H1 (cell line): Measurements from ENCODE around the gene TRIM44. TPM values are rescaled to one million over a fixed set of nuclear protein-coding genes. Genes with fewer than 3 reads are reported as not detected.

Experiments used
- CTCF ChIA-PET: fragments of 300-600 bp; sonication (Branson Sonifier 250); formaldehyde crosslinking; loops from one replicate; lab custom pipeline; 2021; ENCODE audit not compliant: partially characterized antibody; lab: Charles Lee
- POLR2A ChIA-PET: fragments of 300-600 bp; sonication (Branson Sonifier 250); formaldehyde crosslinking; loops from one replicate; lab custom pipeline; 2021; ENCODE audit warnings: inconsistent platforms; ENCODE audit not compliant: partially characterized antibody; lab: Charles Lee
- DNase-seq, 2 experiments: peaks; one replicate each; pipeline versions ENCODE4 v3.0.0 to v3.0.0-alpha.2; 2010 to 2022; ENCODE audit warnings: low spot score in 2 of 2, low read depth in 1 of 2, mixed read lengths in 1 of 2
- FAIRE-seq: peaks from 2 replicates; lab custom pipeline; 2011; peaks lifted over from hg19 to GRCh38; lab: Jason Lieb, UNC
- H2AFZ ChIP-seq: 2 replicates; pipeline ENCODE4 v1.8.1; 2012; ENCODE audit warnings: low read length, inconsistent platforms
- H2AK5ac ChIP-seq: 2 replicates; pipeline ENCODE4 v1.6.1; 2013; ENCODE audit warnings: low read depth, low read length
- H2BK120ac ChIP-seq: replicated peaks from 2 replicates; pipeline ENCODE3; 2013; ENCODE audit warnings: low read depth, low read length, inconsistent platforms
- H2BK12ac ChIP-seq: 2 replicates; pipeline ENCODE4 v1.6.1; 2013; ENCODE audit warnings: low read depth, low read length
- H2BK15ac ChIP-seq: 2 replicates; pipeline ENCODE4 v1.6.1; 2013; ENCODE audit warnings: low read length
- H2BK20ac ChIP-seq: 2 replicates; pipeline ENCODE4 v1.6.1; 2013; ENCODE audit warnings: low read length
- H2BK5ac ChIP-seq: 2 replicates; pipeline ENCODE4 v1.6.1; 2013; ENCODE audit warnings: low read depth, low read length
- H3K14ac ChIP-seq: 2 replicates; pipeline ENCODE4 v1.6.1; 2013; ENCODE audit warnings: inconsistent platforms; ENCODE audit not compliant: insufficient read length
- H3K18ac ChIP-seq: 2 replicates; pipeline ENCODE4 v1.6.1; 2013; ENCODE audit warnings: low read length; ENCODE audit errors: extremely low read depth
- H3K23ac ChIP-seq: 2 replicates; pipeline ENCODE4 v1.6.1; 2013; ENCODE audit warnings: inconsistent platforms; ENCODE audit not compliant: insufficient read length
- H3K23me2 ChIP-seq: 2 replicates; pipeline ENCODE4 v1.6.1; 2013; ENCODE audit warnings: low read depth, low read length
- H3K27ac ChIP-seq: 2 replicates; pipeline ENCODE4 v1.6.1; 2011; ENCODE audit warnings: low read depth, low read length, inconsistent platforms
- H3K27me3 ChIP-seq, 4 experiments: replicated peaks in 1 of 4; 1 replicate in 1 of 4; 2 replicates in 3 of 4; pipeline versions ENCODE4 v1.6.1 to v1.8.1; 2011 to 2013; ENCODE audit warnings: low read length in 3 of 4, mild to moderate bottlenecking in 3 of 4, inconsistent platforms in 2 of 4, mixed read lengths in 2 of 4, moderate library complexity in 1 of 4; ENCODE audit not compliant: control insufficient read depth in 3 of 4, insufficient read depth in 3 of 4; ENCODE audit errors: extremely low read depth in 1 of 4
- H3K36me3 ChIP-seq, 4 experiments: 2 replicates each; pipeline versions ENCODE4 v1.6.1 to v1.8.1; 2011 to 2013; ENCODE audit warnings: mild to moderate bottlenecking in 4 of 4, low read length in 3 of 4, moderate library complexity in 2 of 4, control low read depth in 1 of 4, inconsistent platforms in 1 of 4; ENCODE audit not compliant: insufficient read depth in 4 of 4, control insufficient read depth in 2 of 4
- H3K4ac ChIP-seq: replicated peaks from 2 replicates; pipeline ENCODE3; 2013; ENCODE audit warnings: low read length, low read depth, mixed read lengths, inconsistent platforms; ENCODE audit not compliant: insufficient read length
- H3K4me1 ChIP-seq, 4 experiments: replicated peaks in 1 of 4; 1 replicate in 1 of 4; 2 replicates in 3 of 4; pipeline versions ENCODE4 v1.6.1 to v1.8.1; 2011 to 2013; ENCODE audit warnings: low read length in 3 of 4, inconsistent platforms in 2 of 4, mixed read lengths in 1 of 4; ENCODE audit not compliant: insufficient read depth in 4 of 4, control insufficient read depth in 3 of 4
- H3K4me2 ChIP-seq, 2 experiments: 2 replicates each; pipeline versions ENCODE4 v1.6.1 to v1.8.1; 2011 to 2013; ENCODE audit warnings: low read depth in 2 of 2, low read length in 2 of 2, control low read depth in 1 of 2, inconsistent platforms in 1 of 2, mild to moderate bottlenecking in 1 of 2; ENCODE audit not compliant: insufficient read depth in 1 of 2
- H3K4me3 ChIP-seq, 4 experiments: fragments of 200-600, 300-600 bp in 1 of 4; sonication (generic), shearing (Covaris generic), sonication (Bioruptor Twin) in 1 of 4; 2 replicates each; pipeline versions ENCODE4 v1.5.1 to v1.8.1; 2011 to 2016; ENCODE audit warnings: low read length in 4 of 4, low read depth in 3 of 4, control low read depth in 2 of 4, inconsistent platforms in 2 of 4, mild to moderate bottlenecking in 2 of 4, mixed read lengths in 1 of 4, moderate library complexity in 1 of 4; ENCODE audit not compliant: insufficient read depth in 2 of 4; ENCODE audit errors: extremely low read depth in 1 of 4
- H3K56ac ChIP-seq: replicated peaks from 2 replicates; pipeline ENCODE3; 2013; ENCODE audit warnings: low read depth, mild to moderate bottlenecking, mixed read lengths, low read length, inconsistent platforms; ENCODE audit not compliant: insufficient read length
- H3K79me1 ChIP-seq: 2 replicates; pipeline ENCODE4 v1.6.1; 2013; ENCODE audit warnings: low read depth, low read length, control low read depth
- H3K79me2 ChIP-seq, 2 experiments: 2 replicates each; pipeline versions ENCODE4 v1.6.1 to v1.8.1; 2012 to 2013; ENCODE audit warnings: low read length in 2 of 2, mild to moderate bottlenecking in 2 of 2, inconsistent platforms in 1 of 2; ENCODE audit not compliant: insufficient read depth in 2 of 2, control insufficient read depth in 1 of 2
- H3K9ac ChIP-seq, 4 experiments: replicated peaks in 1 of 4; 1 replicate in 1 of 4; 2 replicates in 3 of 4; pipeline versions ENCODE4 v1.6.1 to v1.8.1; 2011 to 2013; ENCODE audit warnings: low read depth in 3 of 4, low read length in 3 of 4, control low read depth in 2 of 4, mild to moderate bottlenecking in 2 of 4, moderate library complexity in 2 of 4, inconsistent platforms in 1 of 4; ENCODE audit errors: extremely low read depth in 1 of 4
- H3K9me3 ChIP-seq, 2 experiments: 2 replicates each; pipeline versions ENCODE4 v1.6.1 to v1.8.1; 2012 to 2013; ENCODE audit warnings: mild to moderate bottlenecking in 2 of 2, moderate library complexity in 2 of 2, control low read depth in 1 of 2, inconsistent platforms in 1 of 2, low read depth in 1 of 2, low read length in 1 of 2, mixed read lengths in 1 of 2; ENCODE audit not compliant: insufficient read depth in 2 of 2
- H4K20me1 ChIP-seq, 2 experiments: replicated peaks in 1 of 2; 2 replicates each; pipeline versions ENCODE3 to v1.8.1; 2011 to 2013; ENCODE audit warnings: inconsistent platforms in 2 of 2, low read length in 2 of 2, mild to moderate bottlenecking in 1 of 2; ENCODE audit not compliant: insufficient read depth in 2 of 2, control insufficient read depth in 1 of 2
- H4K5ac ChIP-seq: 2 replicates; pipeline ENCODE4 v1.6.1; 2013; ENCODE audit warnings: low read length, low read depth, mixed read lengths, inconsistent platforms; ENCODE audit not compliant: insufficient read length
- H4K8ac ChIP-seq: 2 replicates; pipeline ENCODE4 v1.8.0; 2013; ENCODE audit warnings: mild to moderate bottlenecking, moderate library complexity, low read length, inconsistent platforms; ENCODE audit not compliant: insufficient read depth; ENCODE audit errors: extremely low read depth
- H4K91ac ChIP-seq: replicated peaks from 2 replicates; pipeline ENCODE3; 2013; ENCODE audit warnings: low read length, mixed read lengths, inconsistent platforms; ENCODE audit not compliant: insufficient read length
- BACH1 ChIP-seq: IDR thresholded peaks from 2 replicates; pipeline ENCODE4 v1.6.1; 2012; ENCODE audit warnings: low read length, improper control_type of control experiment
- CBX5 ChIP-seq: fragments of 300-800, 300-1000 bp; sonication (generic); IDR thresholded peaks from 2 replicates; pipeline ENCODE4 v1.7.1; 2016; ENCODE audit warnings: antibody characterized with exemption, low read length, low read depth
- E2F6 ChIP-seq: IDR thresholded peaks from 2 replicates; pipeline ENCODE4 v1.6.1; 2012; ENCODE audit warnings: inconsistent platforms
- POU5F1 ChIP-seq: IDR thresholded peaks from 2 replicates; pipeline ENCODE4 v1.6.1; 2011; ENCODE audit warnings: low read depth, mild to moderate bottlenecking, low read length, moderate library complexity
- SUZ12 ChIP-seq: fragments of 200-600 bp; sonication (generic); IDR thresholded peaks from 2 replicates; pipeline ENCODE4 v1.6.1; 2012; ENCODE audit warnings: mild to moderate bottlenecking, inconsistent platforms, low read length, moderate library complexity, mixed read lengths
- TAF7 ChIP-seq: optimal IDR thresholded peaks from 2 replicates; pipeline ENCODE3; 2011; ENCODE audit warnings: low read depth, mild to moderate bottlenecking, inconsistent platforms, low read length, moderate library complexity, borderline replicate concordance
- WGBS, 2 experiments: shearing (Covaris generic) in 1 of 2; methylation state at CpG; one replicate each; pipeline versions ENCODE4 v1.1.6 to v1.1.7; 2013 to 2015; ENCODE audit warnings: low lambda C conversion rate in 2 of 2, mixed read lengths in 2 of 2, inconsistent platforms in 1 of 2, low coverage in 1 of 2, missing lambda C conversion rate in 1 of 2; ENCODE audit not compliant: insufficient replicate concordance in 2 of 2, insufficient coverage in 1 of 2, insufficient read length in 1 of 2; ENCODE audit errors: extremely low coverage in 1 of 2, missing lambda C conversion rate in 1 of 2; 5-methylcytosine and 5-hydroxymethylcytosine counted together
- polyA plus RNA-seq, 7 experiments: library from polyadenylated mRNA; depleted of rRNA in 3 of 7; stranded (reverse) in 5 of 7; unstranded in 2 of 7; fragments of >200 nt in 5 of 7; fragments of 200-250 nt in 2 of 7; gene quantifications; 1 replicate in 5 of 7; 2 replicates in 1 of 7; 4 replicates in 1 of 7; pipeline versions ENCODE4 v1.2.1 to v1.2.3, GENCODE V29; 2011 to 2013; ENCODE audit warnings: missing spikeins in 2 of 7, mixed read lengths in 2 of 7
- total RNA-seq: library from RNA; stranded (reverse); fragmentation: NEBNext Ultra II Directional; extraction: Animal tissue kit (Norgen Biotek cat#: 25700); gene quantifications from 2 replicates; pipeline ENCODE4 v1.2.1, GENCODE V29; 2021

TRIM44 gene
- total and polyA plus RNA-seq, 2 of the 8 experiments (the other 6 are each of a cell fraction or from before 2014, with no cell fraction given), result 13.9 to 34.4 TPM

- H2AFZ ChIP-seq, result no peak overlapping the region
- ChIA-PET CTCF (interaction anchor here (0.7 to 7.6 kb wide), 5 partner anchors 10 to 317 kb away, joined by 3 to 76 read pairs (median 4); no protein-coding TSS in a partner anchor), POLR2A (no interaction called here)
- H3K79me1 ChIP-seq, result no peaks in the 10 kb centered on the region
- no peak overlapping the region for H4K8ac ChIP-seq
- H3K27ac ChIP-seq, result no peak overlapping the region
- no peak overlapping the region for H4K91ac ChIP-seq
- H3K27me3 ChIP-seq, result no peaks in the 10 kb centered on the region
- no peaks in the 10 kb centered on the region for H3K36me3 ChIP-seq
- no peak overlapping the region for H2BK12ac ChIP-seq
- no peaks in the 10 kb centered on the region for H3K23me2 ChIP-seq
- H3K18ac ChIP-seq, result no peak overlapping the region
- H3K14ac ChIP-seq, result no peak overlapping the region
- H3K4ac ChIP-seq, result no peak overlapping the region
- H3K4me2 ChIP-seq, result no peak overlapping the region
- H2BK120ac ChIP-seq, result no peak overlapping the region
- 43% methylated on average over 2 of the region's 2 CpGs; no CpG with 5 or more reads in 1 of the 2 experiments for WGBS, 2 experiments
- no peak overlapping the region for H3K23ac ChIP-seq
- H3K9me3 ChIP-seq, result no peaks in the 10 kb centered on the region
- H2AK5ac ChIP-seq, result no peak overlapping the region
- TF ChIP-seq CBX5 (no peak), BACH1 (no peak), POU5F1 (no peak), TAF7 (no peak), E2F6 (no peak), SUZ12 (no peak)
- H3K4me1 ChIP-seq, result no peaks in the 10 kb centered on the region
- H3K56ac ChIP-seq, result no peak overlapping the region
- H3K4me3 ChIP-seq, result no peak overlapping the region
- no peak overlapping the region for H2BK15ac ChIP-seq
- H2BK20ac ChIP-seq, result no peak overlapping the region
- no peak for FAIRE-seq
- H3K9ac ChIP-seq, result no peak overlapping the region
- no peaks in the 10 kb centered on the region for H4K20me1 ChIP-seq
- no peaks in the 10 kb centered on the region for H3K79me2 ChIP-seq
- no peak overlapping the region for H2BK5ac ChIP-seq
- DNase-seq, result no peak
- no peak overlapping the region for H4K5ac ChIP-seq
Measured at GRCh38 chr11:35810045-35810645, 147.6 kb downstream of the TRIM44 start.
